ENCODE data around the gene SLC30A7.
"Not testable (repeated sequence)": the region's sequence is repeated elsewhere in the genome, so short reads cannot be mapped to it uniquely, and the experiment has no call there.

The SLC30A7 gene

DNA sequence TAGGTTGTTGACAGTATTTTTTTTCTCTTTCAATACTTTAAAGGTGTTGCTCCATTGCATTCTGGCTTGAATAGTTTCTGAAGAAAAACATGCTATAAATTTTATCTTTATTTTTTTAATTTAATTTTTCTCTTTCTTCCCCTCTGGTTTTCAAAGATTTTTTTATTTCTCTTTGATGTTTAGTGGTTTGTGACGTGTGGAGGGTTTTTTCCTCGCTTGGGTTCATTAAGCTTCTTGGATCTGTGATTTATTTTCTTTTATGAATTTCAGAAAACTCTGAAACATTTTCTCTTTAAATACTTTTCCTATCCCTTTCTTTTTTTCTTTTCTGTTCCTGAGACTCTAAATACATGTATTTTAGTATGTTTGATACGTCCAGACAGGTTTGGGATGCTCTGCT is 9.3 kb downstream of the SLC30A7 start:
- peak overlapping the region; percentile 24 for H3K27ac Mint-ChIP-seq

GRCh38 chr1:100907887-100908286 is 12.0 kb downstream of the SLC30A7 start:
- H3K9me3 Mint-ChIP-seq, result peaks cover 5% of the 10 kb centered on the region
- peak overlapping the region; percentile 7 for H3K27ac Mint-ChIP-seq
- H3K36me3 Mint-ChIP-seq (ENCODE audit: low read depth), result peaks cover 86% of the 10 kb centered on the region
- H3K4me1 Mint-ChIP-seq (ENCODE audit: low read depth), result peaks cover 34% of the 10 kb centered on the region
- H3K4me3 Mint-ChIP-seq, result no peak overlapping the region
- no peaks in the 10 kb centered on the region for H3K27me3 Mint-ChIP-seq

More for the DNA sequence above, 9.3 kb downstream of the SLC30A7 start:
- Mint-ChIP-seq H3K4me3 (no peak overlapping the region), H3K36me3 (ENCODE audit: low read depth) (peaks cover 86% of the 10 kb centered on the region), H3K4me1 (ENCODE audit: low read depth) (peaks cover 55% of the 10 kb centered on the region), H3K9me3 (peaks cover 5% of the 10 kb centered on the region), H3K27me3 (no peaks in the 10 kb centered on the region)

- peaks cover 5% of the 10 kb centered on the region for H3K9me3 Mint-ChIP-seq
- H3K4me1 Mint-ChIP-seq (ENCODE audit: low read depth), result peaks cover 33% of the 10 kb centered on the region
- H3K27me3 Mint-ChIP-seq, result no peaks in the 10 kb centered on the region
- no peak overlapping the region for H3K27ac Mint-ChIP-seq
- no peak overlapping the region for H3K4me3 Mint-ChIP-seq
- H3K36me3 Mint-ChIP-seq (ENCODE audit: low read depth), result peaks cover 88% of the 10 kb centered on the region
Observed at GRCh38 chr1:100909018-100909417, 13.1 kb downstream of the SLC30A7 start.

- Mint-ChIP-seq H3K27ac (no peak overlapping the region), H3K4me3 (no peak overlapping the region), H3K36me3 (ENCODE audit: low read depth) (peaks cover 85% of the 10 kb centered on the region), H3K4me1 (ENCODE audit: low read depth) (peaks cover 22% of the 10 kb centered on the region), H3K9me3 (no peaks in the 10 kb centered on the region), H3K27me3 (no peaks in the 10 kb centered on the region)
Observed at GRCh38 chr1:100912019-100912418, 16.1 kb downstream of the SLC30A7 start.

GRCh38 chr1:100921110-100921706 is 25.3 kb downstream of the SLC30A7 start:
- Mint-ChIP-seq H3K4me1 (ENCODE audit: low read depth) (peaks cover 27% of the 10 kb centered on the region), H3K36me3 (ENCODE audit: low read depth) (peaks cover 46% of the 10 kb centered on the region), H3K27ac (no peak overlapping the region), H3K27me3 (no peaks in the 10 kb centered on the region), H3K4me3 (no peak overlapping the region), H3K9me3 (peaks cover 10% of the 10 kb centered on the region)

GRCh38 chr1:100924212-100924611 is 28.3 kb downstream of the SLC30A7 start:
- Mint-ChIP-seq H3K9me3 (peaks cover 12% of the 10 kb centered on the region), H3K4me3 (no peak overlapping the region), H3K27me3 (no peaks in the 10 kb centered on the region), H3K27ac (no peak overlapping the region), H3K4me1 (ENCODE audit: low read depth) (peaks cover 24% of the 10 kb centered on the region), H3K36me3 (ENCODE audit: low read depth) (peaks cover 18% of the 10 kb centered on the region)

DNA sequence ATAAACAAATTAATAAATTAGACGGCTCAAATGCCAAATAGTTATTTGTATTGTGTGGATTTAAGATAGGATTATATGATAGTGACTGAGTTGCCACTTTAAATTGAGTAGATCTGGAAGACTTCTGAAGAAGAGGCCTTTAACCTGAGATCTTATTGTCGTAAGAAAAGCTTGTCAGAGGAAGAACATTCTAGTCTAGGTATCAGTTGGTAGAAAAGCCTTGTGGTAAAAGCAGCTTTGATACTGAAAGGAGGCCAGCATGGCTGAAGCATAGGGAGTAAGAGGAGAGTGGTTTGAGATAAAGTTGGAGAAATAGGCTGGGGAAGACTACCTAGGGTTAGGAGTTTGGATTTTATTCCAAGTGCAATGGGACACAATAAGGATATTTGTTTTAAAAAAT is 29.1 kb downstream of the SLC30A7 start:
- Mint-ChIP-seq H3K9me3 (peaks cover 12% of the 10 kb centered on the region), H3K4me3 (no peak overlapping the region), H3K27me3 (no peaks in the 10 kb centered on the region), H3K36me3 (ENCODE audit: low read depth) (peaks cover 21% of the 10 kb centered on the region), H3K4me1 (ENCODE audit: low read depth) (peaks cover 32% of the 10 kb centered on the region), H3K27ac (no peak overlapping the region)

DNA sequence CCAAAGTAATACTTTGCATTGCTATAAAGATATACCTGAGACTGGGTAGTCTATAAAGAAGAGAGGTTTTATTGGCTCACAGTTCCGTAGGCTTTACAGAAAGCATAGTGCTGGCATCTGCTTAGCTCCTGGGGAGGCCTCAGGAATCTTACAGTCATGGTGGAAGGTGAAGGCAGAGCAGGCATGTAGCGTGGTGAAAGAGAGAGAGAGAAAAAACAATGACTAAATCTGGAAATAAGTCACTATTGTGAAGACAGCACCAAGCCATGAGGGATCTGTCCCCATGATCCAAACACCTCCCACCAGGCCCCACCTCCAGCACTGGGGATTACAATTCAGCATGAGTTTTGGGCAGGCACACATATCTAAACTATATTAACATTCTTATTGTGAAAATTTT is 30.4 kb downstream of the SLC30A7 start:
- no peaks in the 10 kb centered on the region for H3K27me3 Mint-ChIP-seq
- H3K27ac Mint-ChIP-seq, result no peak overlapping the region
- H3K4me1 Mint-ChIP-seq (ENCODE audit: low read depth), result peaks cover 33% of the 10 kb centered on the region
- peaks cover 12% of the 10 kb centered on the region for H3K9me3 Mint-ChIP-seq
- peaks cover 26% of the 10 kb centered on the region for H3K36me3 Mint-ChIP-seq (ENCODE audit: low read depth)
- H3K4me3 Mint-ChIP-seq, result no peak overlapping the region

- no peak overlapping the region for H3K4me3 Mint-ChIP-seq
- H3K27me3 Mint-ChIP-seq, result no peaks in the 10 kb centered on the region
- peaks cover 30% of the 10 kb centered on the region for H3K36me3 Mint-ChIP-seq (ENCODE audit: low read depth)
- peaks cover 12% of the 10 kb centered on the region for H3K9me3 Mint-ChIP-seq
- peaks cover 35% of the 10 kb centered on the region for H3K4me1 Mint-ChIP-seq (ENCODE audit: low read depth)
- no peak overlapping the region for H3K27ac Mint-ChIP-seq
Observed at GRCh38 chr1:100927276-100927675, 31.4 kb downstream of the SLC30A7 start.

GRCh38 chr1:100928128-100928527 is 32.2 kb downstream of the SLC30A7 start:
- Mint-ChIP-seq H3K27ac (no peak overlapping the region), H3K4me3 (no peak overlapping the region), H3K36me3 (ENCODE audit: low read depth) (peaks cover 32% of the 10 kb centered on the region), H3K9me3 (peaks cover 12% of the 10 kb centered on the region), H3K27me3 (no peaks in the 10 kb centered on the region), H3K4me1 (ENCODE audit: low read depth) (peaks cover 30% of the 10 kb centered on the region)

GRCh38 chr1:100930494-100930893 is 34.6 kb downstream of the SLC30A7 start:
- Mint-ChIP-seq H3K4me1 (ENCODE audit: low read depth) (peaks cover 48% of the 10 kb centered on the region), H3K27ac (no peak overlapping the region), H3K27me3 (no peaks in the 10 kb centered on the region), H3K4me3 (no peak overlapping the region), H3K9me3 (peaks cover 5% of the 10 kb centered on the region), H3K36me3 (ENCODE audit: low read depth) (peaks cover 55% of the 10 kb centered on the region)

GRCh38 chr1:100931716-100932115 is 35.8 kb downstream of the SLC30A7 start:
- Mint-ChIP-seq H3K9me3 (no peaks in the 10 kb centered on the region), H3K4me3 (no peak overlapping the region), H3K27me3 (no peaks in the 10 kb centered on the region), H3K4me1 (ENCODE audit: low read depth) (peaks cover 60% of the 10 kb centered on the region), H3K36me3 (ENCODE audit: low read depth) (peaks cover 68% of the 10 kb centered on the region), H3K27ac (no peak overlapping the region)

- peaks cover 63% of the 10 kb centered on the region for H3K4me1 Mint-ChIP-seq (ENCODE audit: low read depth)
- H3K36me3 Mint-ChIP-seq (ENCODE audit: low read depth), result peaks cover 85% of the 10 kb centered on the region
- H3K27ac Mint-ChIP-seq, H3K27me3 Mint-ChIP-seq, H3K4me3 Mint-ChIP-seq, H3K9me3 Mint-ChIP-seq: not testable (repeated sequence)
Observed at GRCh38 chr1:100933555-100933954, 37.7 kb downstream of the SLC30A7 start.

GRCh38 chr1:100936194-100936967 is 40.5 kb downstream of the SLC30A7 start:
- no peak overlapping the region for H3K27ac Mint-ChIP-seq
- no peak overlapping the region for H3K4me3 Mint-ChIP-seq
- H3K27me3 Mint-ChIP-seq, result peaks cover 4% of the 10 kb centered on the region
- peaks cover 8% of the 10 kb centered on the region for H3K9me3 Mint-ChIP-seq
- H3K36me3 Mint-ChIP-seq (ENCODE audit: low read depth), result peaks cover 90% of the 10 kb centered on the region
- peaks cover 44% of the 10 kb centered on the region for H3K4me1 Mint-ChIP-seq (ENCODE audit: low read depth)

GRCh38 chr1:100941098-100941527 is 45.2 kb downstream of the SLC30A7 start:
- peak overlapping the region; percentile 85 for H3K4me3 Mint-ChIP-seq
- peaks cover 4% of the 10 kb centered on the region for H3K27me3 Mint-ChIP-seq
- peaks cover 14% of the 10 kb centered on the region for H3K9me3 Mint-ChIP-seq
- H3K36me3 Mint-ChIP-seq (ENCODE audit: low read depth), result peaks cover 88% of the 10 kb centered on the region
- H3K27ac Mint-ChIP-seq, result peak overlapping the region; percentile 100
- peaks cover 43% of the 10 kb centered on the region for H3K4me1 Mint-ChIP-seq (ENCODE audit: low read depth)
